NCI-H2081 (cell line): ENCODE results near the gene SMOC2.
A peak's percentile ranks its signal among the peaks of the same experiment; 100 is the strongest.

Experiments
- DNase-seq, 2 experiments: peaks; one replicate each; lab custom pipeline; 2025; lab: John Stamatoyannopoulos, UW

SMOC2 gene

DNA sequence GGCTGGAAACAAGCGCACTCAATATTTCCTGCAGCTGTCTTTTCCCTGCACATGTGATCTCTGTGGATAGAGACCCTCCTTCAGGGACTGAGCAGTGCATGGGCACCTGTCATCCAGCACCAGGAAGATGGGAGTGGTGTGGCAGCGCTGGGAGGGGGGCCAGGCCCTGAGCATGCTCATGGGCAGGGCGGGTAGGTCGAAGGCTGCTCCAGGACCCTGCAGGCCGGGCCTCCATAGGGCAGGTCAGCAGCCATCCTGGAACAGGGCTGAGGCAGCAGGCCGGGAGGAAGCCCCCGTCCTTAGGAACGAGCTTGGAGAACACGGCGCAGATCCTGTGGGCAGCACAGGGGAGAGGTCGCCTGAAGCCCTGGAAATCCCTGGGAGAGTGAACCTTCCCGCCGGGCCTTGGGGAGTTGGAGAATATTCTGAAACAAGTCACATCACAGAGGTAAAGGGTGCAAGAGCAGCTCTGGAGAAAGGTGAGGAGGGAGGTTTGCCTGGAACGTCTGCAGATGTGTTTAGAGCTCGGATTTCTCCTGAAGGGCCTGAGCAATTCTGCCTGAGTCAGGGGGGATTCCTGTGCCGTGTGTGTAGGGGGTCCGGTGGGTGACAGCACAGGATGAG lies 133.2 kb downstream of the SMOC2 start:
- no peak for DNase-seq

- DNase-seq, result no peak
These were observed 133.8 kb downstream of the SMOC2 start for GRCh38 chr6:168574699-168575195.

DNA sequence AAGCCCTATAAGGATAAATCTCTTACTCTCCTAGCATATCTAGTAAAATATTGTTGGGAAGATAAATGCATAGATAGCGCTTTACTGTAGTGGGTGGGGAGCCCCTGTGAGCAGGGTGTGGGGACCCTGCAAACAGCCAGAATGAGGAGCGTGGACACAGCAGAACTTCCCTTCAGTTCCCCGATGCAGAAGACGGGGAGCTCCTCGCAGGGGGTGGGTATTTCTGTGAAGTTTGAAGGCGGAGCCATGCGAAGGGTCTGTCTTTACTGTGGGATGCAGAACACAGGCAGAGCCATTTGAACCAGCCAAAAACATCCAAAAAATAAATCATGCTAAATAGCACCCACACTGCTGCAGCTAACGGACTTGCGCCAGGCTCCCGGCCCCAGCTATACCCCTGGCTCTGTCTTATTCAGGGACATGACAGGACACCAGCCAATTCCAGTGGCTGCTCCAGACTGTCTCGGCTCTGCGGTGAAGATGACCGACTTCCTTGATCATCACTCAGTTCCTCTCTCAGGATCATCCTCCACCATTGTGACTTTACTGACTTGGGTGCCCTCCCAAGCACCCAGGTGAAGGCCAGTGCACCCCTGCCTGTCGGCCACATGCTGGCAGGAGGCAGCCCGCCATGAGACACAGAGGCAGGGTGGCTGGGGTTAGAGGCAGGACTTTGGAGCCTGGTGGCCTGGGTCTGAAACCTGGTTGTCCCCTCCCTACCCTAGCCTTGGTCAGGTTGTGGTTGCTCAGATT lies 134.5 kb downstream of the SMOC2 start:
- no peak for DNase-seq

DNA sequence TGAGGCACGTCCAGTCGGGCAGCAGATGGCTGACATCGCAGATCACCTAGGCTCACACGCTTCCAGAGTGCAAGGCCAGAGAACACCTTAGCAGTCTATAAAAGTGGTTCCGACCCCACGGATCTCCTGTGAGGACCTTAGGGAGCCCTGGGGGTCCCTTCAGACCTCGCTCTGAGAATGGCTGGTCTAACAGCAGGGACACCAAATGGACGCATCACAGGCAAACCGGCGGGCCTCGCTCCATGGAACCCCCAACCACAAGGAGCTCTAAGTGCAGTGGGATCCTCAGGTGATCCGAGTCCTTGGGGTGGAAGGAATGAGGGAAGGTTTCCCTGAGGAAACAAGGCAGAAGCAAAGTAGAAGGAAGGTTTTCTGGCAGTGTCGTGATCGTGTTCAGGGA lies 135.4 kb downstream of the SMOC2 start:
- no peak for DNase-seq

DNA sequence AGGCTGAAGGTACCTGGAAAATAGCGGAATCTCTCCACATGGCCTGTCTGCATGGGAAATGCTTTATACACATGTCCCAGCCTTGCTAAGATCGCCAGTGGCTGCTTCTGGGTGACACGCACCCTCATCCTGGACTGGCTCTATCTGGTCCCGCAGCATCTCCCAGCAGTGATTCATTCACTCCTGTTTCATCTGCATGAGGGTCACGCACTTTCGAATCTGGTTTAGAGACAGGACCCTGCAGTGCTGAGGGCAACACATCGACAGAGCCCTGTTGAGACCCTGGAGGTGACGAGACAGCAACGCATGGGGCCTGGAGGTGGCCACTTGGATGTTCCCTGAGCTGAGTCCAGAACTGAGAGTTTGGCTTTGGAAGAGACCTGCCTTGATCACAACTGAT lies 136.5 kb downstream of the SMOC2 start:
- DNase-seq, result no peak

GRCh38 chr6:168578036-168578435 lies 137.1 kb downstream of the SMOC2 start:
- no peak for DNase-seq

DNA sequence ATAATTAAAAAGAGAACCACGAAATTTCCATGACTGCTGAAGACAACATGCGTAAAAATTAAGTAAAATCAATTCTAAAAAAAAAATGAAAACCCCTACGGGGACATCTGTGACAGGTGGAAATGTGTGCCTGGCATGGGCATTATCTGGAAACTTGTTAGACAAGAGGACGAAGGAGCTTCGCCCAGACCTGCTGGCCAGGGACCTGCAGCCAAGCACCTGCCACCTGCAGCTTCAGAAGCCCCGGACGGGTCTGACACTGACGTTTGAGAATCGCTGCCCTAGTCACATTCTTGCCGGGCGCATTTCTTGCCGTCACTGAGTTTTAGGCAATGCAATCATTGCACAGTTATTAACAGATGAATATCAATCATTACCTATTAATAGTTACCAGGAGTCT lies 140.3 kb downstream of the SMOC2 start:
- DNase-seq, result no peak

DNA sequence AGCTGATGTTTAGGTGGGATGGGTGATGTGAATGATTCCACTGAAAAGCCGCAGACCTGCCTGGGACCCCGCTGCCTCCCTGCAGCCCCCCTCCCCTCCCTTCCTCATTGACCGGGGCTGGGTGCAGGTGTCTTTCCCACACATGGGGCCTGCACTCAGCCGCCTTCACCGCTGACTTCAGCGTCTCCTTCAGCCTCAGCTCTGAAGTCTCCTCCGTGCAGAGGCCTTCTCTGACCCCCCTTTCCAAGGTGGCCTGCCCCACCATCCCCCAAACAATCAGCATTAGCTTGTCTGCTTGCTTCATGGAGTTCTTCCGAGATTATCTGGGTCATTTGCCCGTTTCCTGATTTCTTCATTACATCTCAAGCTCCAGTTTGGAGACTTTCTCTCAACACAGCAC lies 140.7 kb downstream of the SMOC2 start:
- DNase-seq, result no peak

GRCh38 chr6:168582571-168582981 lies 141.6 kb downstream of the SMOC2 start:
- no peak for DNase-seq

DNA sequence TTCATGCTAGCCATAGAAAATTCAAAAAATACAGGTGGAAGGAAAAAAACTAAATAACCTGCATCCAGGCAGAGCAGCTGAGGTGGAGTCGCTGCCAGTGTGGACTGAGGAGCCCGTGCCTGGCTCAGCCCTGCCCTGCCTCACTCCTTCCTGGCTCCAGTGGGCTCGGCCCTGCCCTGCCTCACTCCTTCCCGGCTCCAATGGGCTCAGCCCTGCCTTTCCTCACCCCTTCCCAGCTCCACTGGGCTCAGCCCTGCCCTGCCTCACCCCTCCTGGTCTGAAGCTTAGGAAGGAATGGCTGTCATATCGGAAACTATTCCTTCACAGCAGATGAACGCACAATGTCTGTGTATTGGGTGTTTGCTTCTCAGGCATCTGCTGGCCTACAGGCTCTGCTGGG lies 142.1 kb downstream of the SMOC2 start:
- DNase-seq, result no peak

GRCh38 chr6:168583821-168584220 lies 142.8 kb downstream of the SMOC2 start:
- DNase-seq, result no peak

DNA sequence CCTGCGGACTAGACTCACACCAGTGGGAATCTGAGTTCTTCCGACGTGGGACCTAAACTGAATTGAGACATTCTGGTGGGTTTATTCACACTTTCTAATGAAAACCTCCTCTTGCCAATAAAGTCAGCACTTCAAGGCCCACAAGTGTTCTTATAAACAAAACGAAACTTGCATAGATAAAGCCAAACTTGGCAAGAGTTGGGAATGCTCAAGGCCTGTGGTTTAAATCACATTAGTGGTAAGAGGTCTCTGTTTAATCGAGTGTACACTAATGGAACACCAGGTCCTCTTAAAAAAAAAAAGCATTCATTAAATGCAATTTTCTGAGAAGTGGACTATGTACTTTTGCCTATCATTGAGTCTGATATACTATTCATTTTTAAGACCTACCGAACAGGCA lies 143.3 kb downstream of the SMOC2 start:
- no peak for DNase-seq

- no peak for DNase-seq
These were observed 143.7 kb downstream of the SMOC2 start for GRCh38 chr6:168584671-168585070.

DNA sequence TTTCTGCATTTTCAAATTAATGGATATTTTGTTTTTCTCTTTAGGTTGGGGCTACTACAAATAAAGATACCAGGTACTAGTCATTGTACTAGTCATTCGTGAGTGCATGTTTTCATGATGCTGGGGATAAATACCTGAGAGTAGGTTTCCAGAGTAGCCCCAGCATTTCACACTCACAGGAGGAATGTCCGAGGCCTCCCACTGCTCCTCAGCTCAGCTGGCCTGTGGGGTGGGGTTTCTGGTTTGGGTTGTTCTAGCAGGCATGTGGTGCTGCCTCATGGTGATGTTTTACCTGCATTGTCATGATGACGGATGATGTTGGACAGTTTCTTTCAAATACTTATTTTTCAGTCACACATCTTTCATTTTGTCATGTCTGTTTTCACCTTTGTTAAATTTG lies 144.5 kb downstream of the SMOC2 start:
- DNase-seq, result no peak

GRCh38 chr6:168589275-168589674 lies 148.3 kb downstream of the SMOC2 start:
- no peak for DNase-seq

DNA sequence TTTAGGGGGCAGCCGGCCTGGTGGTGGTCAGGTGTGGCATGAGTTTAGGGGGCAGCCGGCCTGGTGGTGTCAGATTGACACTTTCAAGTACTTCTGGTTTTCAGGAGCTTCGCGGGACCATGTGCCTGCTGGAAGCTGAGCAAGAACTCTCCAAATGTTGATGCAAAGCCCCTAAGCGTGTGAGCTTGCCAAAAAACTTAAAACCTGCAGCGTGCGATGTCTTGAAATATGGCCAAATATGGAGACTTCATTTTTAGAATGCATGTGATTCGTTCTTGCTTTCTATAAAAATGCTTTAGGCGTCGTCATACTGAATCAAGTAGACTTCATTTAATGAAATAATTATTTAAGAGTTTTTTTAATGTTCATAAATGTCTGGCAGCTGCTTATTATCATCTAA lies 149.4 kb downstream of the SMOC2 start:
- no peak for DNase-seq

- DNase-seq, result no peak
These were observed 155.4 kb downstream of the SMOC2 start for GRCh38 chr6:168596344-168596743.

GRCh38 chr6:168597471-168597875 lies 156.5 kb downstream of the SMOC2 start:
- peak in 1 of 2 experiments; percentile 22 for DNase-seq

- DNase-seq, result no peak
These were observed 157.5 kb downstream of the SMOC2 start for GRCh38 chr6:168598251-168599117.

- DNase-seq, result no peak
These were observed 158.1 kb downstream of the SMOC2 start for GRCh38 chr6:168599118-168599494.

DNA sequence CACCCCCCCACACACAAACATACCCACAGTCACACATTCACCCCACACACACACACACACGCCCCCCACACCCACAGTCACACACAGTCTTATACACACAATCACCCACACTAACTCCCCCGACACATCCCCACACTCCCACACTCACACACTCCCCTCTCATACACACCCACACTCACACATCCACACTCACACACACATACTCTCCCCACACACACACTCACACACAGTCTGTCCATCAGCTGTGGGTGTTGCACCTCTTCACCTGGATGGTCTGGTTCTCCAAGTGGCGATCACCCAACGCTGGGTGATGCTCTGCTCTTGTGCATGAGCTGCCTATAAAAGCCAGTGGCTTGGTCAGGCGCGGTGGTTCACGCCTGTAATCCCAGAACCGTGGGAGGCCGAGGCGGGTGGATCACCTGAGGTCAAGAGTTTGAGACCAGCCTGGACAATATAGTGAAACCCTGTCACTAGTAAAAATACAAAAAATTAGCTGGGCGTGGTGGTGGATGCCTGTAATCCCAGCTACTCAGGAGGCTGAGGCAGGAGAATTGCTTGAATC lies 158.9 kb downstream of the SMOC2 start:
- no peak for DNase-seq

GRCh38 chr6:168600381-168600780 lies 159.4 kb downstream of the SMOC2 start:
- DNase-seq, result no peak
